GM18517 (cell line): ENCODE measurements around the gene GYPB.
"Not testable (repeated sequence)": the region's sequence is repeated elsewhere in the genome, so short reads cannot be mapped to it uniquely, and the experiment has no call there.

Source experiments
- ATAC-seq: cut with Tn5 transposase; IDR thresholded peaks from one replicate; pipeline ENCODE4 v1.9.1; 2021; ENCODE audit warnings: mild to moderate bottlenecking, moderate library complexity; ENCODE audit not compliant: unreplicated experiment

GYPB gene

DNA sequence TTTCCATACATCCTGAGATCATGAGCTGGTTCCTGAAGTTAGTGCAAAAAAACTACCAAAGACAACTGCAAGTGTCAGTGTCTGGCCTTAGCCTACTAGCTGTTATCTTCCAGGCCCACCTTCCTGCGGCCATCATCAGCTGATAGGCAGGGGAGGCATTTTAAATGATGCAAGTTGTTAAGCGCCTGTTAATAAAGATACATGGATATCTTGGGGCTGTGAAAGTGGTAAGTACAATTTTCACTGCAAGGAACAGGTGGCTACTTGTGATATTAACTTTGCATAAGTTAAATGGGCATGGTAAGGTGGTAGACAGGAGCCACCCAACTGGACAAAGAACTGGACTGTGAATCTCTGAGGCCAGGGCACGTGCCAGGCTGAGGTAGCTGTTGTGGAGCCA, at the start of gene GYPB:
Gene GYPB, minus strand, starts transcription at position 104 of the 400 bp plus-strand sequence. Its CDS starts 93 bp downstream, at position 11.
- not testable (repeated sequence) for ATAC-seq

DNA sequence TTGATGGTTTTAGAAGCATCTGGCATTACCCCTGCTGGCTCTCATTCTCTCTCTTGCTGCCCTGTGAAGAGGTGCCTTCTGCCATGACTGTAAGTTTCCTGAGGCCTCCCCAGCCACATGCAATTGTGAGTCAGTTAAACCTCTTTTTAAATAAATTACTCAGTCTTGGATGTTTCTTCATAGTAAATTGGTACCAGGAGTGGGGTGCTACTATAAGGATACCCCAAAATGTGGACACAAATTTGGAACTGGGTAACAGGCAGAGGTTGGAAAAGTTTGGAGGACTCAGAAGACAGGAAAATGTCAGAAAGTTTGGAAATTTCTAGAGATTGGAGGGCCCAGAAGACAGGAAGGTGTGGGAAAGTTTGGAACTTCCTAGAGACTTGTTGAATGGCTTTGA, 42.4 kb upstream of the GYPB start:
- ATAC-seq = not testable (repeated sequence)

DNA sequence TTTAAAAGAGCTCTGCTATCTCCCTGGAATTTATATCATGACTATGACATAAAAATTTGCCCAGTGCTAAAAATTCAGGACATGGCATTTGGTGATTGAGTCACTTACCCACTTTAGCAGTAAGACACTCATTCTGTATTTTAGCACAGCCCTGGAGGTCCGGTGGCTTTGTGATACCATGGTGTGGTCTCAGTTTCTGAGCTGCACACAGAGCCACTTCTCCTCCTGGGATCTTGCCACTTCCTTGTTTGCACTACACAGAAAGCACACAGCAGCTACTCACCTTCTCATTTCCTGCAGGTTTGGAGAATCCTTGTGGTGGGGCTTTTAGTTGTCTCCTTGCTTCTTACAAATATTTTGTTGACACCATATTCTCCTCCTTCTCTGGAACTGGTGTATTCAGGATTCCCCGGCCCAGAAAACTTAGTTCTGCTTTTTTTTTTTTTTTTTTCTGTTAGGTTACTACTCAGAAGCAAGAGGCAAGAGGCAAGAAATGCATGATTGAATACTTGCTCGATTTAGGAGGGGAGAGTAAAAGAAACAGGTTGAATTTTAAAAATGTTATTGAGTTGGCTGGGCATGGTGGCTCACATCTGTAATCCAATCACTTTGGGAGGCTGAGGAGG, 41.2 kb upstream of the GYPB start:
- ATAC-seq = not testable (repeated sequence)

DNA sequence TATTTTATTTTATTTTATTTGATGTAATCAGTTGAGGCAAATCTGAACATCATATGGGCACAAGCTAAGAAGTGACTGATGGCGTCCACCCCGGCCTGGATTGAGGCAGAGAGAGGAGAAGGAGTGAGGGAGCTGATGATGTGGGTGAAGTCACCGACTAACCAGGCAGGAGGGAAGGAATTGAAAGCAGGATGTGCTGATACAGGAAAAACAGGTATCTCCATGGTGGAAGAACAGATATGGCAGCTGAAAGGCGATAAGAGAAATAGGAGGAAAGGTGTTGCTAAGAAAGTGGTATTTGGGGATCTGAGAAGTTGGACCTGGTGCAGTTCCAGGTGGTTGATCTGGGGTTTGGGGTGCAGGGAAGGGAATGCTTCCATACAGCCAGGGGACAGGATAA, 37.6 kb upstream of the GYPB start:
- no peak for ATAC-seq

DNA sequence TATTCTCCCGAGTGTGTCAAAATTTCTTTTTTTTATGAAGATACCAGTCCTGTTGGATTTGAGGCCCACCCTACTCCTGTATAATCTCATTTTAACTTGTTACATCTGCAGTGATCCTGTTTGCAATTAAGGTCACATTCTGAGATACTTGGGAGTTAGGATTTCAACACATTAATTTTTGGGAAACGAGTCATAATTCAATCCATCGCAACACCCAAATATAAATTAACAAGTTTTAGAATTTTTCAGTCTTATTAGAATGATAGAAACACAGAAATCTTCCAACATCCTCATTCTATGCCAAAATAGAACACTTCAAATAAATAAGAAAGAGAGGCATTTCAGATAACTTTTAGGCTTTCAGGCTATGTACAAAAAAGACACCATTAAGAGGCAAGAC, 36.2 kb upstream of the GYPB start:
- not testable (repeated sequence) for ATAC-seq

DNA sequence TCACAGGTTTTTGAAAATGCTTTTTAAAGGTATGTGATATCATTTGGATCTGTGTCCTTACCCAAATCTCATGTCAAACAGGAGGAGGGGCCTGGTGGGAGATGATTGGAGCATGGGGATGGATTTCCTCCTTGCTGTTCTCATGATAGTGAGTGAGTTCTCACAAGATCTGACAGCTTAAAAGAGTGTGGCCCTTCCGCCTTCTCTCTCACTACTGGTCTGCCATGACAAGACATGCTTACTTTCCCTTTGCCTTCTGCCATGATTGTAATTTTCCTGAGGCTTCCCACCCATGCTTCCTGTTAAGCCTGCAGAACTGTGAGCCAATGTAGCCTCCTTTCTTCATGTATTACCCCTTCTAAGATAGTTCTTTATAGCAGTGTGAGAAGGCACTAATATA, 32.3 kb upstream of the GYPB start:
- not testable (repeated sequence) for ATAC-seq

DNA sequence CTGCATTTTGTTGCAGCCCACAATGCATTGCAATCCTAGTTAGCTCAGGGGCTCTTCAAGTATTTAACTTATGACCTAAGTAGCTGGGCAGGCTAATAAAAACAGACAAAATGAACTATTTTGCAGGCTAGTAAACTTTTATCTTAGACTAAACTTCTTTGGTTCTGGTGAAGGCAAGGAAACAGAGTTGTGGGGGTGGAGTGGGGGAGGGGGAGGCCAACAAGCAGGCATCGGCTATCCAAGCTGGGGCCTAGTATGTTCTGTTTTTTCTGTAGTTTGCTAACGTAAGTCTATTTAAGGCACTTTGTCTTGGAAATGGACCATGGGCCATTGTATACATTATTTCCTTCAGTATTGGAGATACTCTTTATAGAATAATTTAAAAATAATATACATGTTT, 31.5 kb upstream of the GYPB start:
- not testable (repeated sequence) for ATAC-seq

DNA sequence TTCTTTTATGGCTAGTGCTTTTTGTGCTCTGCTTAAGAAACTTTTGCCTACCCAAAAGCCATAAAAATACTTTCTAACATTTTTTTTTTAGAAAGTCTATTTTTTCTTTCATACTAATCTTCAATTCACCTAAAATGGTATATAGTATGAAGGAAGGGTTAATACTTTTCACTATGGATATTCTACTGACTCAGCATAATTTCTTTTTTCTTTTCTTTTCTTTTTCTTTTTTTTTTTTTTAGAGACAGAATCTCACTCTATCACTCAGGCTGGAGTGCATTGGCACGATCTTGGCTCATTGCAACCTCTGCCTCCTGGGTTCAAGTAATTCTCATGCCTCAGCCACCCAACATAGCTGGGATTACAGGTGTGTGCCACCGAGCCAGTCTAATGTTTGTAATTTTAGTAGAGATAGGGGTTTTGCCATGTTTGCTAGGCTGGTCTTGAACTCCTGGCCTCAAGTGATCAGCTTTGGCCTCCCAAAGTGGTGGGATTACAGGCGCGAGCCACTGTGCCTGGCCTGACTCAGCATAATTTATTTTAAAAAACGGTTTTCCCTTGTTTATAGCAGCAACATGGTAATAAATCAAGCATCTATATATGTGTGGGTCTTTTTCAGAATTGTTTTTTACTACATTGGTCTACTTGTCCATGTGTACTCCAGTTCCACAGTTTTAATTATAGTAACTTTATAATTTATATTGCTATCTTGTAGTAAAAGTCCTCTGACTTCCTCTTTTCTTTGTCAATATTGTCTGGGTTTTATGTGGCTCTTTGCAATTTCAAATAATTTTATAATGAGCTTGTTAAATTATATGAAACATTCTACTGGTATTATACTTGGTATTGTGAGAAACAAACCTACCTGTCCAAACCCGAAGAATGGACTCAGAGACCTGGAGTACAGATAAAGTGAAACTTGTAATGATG, 30.6 kb upstream of the GYPB start:
- ATAC-seq = not testable (repeated sequence)

DNA sequence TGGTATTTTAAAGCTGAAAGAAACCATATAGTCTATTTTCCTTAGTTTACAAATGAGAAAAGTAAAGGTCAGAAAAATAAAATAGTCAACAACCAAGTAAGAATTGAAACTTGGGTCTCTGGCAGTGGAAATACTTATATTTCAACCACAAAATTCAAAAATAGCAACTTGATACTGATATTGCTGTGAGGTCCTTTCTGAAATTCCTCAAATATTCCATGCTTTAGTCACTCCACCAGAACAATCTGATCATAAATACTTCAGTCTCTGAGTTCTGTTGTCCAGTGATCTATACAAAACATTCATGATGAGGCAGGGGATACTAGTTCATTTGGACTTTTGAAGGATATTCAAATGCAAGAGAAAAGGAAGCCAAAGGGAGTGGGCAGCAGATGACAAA, 25.8 kb upstream of the GYPB start:
- not testable (repeated sequence) for ATAC-seq

DNA sequence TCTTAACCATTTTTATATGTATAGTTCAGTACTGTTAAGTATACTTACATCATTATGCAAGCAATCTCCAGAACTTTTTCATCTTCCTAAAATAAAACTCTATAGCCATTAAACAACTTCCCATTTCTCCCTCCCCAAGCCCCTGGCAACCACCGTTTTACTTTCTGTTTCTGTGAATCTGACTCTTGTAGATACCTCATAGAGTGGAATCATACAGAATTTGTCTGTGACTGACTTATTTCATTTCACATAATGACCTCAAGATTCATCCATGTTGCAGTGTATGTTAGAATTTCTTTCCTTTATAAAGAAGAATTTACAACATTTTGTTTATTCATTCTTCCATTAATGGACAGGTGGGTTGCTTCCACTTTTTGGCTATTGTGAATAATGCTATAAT, 13.4 kb upstream of the GYPB start:
- not testable (repeated sequence) for ATAC-seq

DNA sequence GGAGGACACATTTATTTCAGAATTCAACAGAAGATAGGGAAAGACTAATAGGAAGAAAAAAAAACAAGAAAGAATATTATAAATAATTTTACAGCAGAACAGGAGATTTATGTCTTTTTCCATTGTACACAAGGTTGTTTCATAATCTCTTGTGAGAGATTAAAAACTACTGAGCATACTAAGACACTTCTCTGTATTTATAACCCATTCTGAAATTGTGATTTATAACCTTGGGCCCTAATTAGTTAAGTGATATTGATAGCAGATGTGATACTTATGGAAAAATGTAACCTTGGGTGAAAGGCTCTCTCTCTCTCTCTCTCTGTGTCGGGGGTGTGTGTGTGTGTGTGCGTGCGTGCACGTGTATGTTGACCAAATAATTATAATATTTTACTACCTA, 12.7 kb upstream of the GYPB start:
- ATAC-seq = not testable (repeated sequence)

DNA sequence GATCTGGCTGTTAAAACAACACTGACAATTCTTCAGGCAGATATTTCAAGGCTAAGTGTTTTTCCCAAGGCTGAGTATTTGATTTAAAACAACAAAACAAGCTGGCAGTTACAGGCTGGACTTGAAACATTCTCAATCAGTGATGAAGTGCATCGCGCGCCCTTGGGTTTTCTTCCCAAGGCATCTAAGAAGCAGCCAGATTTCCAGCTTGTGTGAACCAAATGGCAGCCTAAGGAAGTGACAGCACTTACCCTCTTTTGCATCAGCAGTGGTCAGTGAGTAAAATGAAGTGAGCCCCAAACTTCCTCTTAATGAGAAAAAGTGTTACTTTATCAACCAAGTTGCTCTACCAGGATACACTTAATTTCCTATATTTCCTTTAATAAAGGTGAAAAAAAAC, 12.2 kb upstream of the GYPB start:
- not testable (repeated sequence) for ATAC-seq

DNA sequence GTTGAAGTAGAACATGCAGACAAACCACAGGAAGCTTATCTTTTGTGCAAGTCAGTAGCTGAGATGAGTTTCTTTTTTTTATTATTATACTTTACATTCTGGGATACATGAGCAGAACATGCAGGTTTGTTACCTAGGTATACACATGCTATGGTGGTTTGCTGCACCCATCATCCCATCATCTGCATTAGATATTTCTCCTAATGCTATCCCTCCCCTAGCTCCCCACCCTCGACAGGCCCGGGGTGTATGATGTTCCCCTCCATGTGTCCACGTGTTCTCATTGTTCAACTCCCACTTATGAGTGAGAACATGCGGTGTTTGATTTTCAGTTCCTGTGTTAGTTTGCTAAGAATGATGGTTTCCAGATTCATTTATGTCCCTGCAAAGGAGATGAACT, 11.5 kb upstream of the GYPB start:
- not testable (repeated sequence) for ATAC-seq

DNA sequence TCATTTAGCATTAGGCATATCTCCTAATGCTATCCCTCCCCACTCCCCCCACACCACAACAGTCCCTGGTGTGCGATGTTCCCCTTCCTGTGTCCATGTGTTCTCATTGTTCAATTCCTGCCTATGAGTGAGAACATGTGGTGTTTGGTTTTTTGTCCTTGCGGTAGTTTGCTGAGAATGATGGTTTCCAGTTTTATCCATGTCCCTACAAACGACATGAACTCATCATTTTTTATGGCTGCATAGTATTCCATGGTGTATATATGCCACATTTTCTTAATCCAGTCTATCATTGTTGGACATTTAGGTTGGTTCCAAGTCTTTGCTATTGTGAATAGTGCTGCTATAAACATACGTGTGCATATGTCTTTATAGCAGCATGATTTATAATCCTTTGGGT, 7.5 kb upstream of the GYPB start:
- not testable (repeated sequence) for ATAC-seq

DNA sequence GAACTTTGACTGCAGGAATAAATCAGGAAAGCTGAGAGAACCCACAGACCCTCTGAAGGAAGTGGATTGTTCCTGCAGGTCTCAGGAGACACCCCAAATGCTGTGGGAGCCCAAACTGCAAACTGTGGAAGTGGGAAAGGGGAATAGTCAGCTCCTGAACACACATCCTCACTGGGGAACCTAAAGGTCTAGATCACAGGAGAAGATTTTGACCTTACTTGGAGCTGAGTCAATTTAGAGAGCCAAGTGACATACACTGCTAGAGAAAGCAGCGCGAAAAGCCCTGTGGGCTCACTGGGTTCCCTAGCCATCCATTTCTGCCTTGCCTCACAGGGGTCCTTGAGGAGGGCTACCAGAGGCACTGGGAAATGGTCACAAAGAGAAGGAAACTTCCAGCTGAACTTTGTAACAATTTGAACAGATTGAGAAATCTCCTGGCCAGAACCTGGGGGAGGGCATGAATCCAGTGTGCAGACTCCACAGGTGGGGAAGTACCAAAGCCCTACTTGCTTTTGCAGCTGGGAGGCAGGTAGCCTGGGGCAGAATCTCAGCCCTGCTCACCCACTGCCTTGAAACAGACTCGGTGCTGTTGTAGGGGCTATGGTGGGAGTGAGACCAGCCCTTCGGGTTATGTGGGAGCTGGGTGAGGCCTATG, 5.3 kb upstream of the GYPB start:
- ATAC-seq = not testable (repeated sequence)

DNA sequence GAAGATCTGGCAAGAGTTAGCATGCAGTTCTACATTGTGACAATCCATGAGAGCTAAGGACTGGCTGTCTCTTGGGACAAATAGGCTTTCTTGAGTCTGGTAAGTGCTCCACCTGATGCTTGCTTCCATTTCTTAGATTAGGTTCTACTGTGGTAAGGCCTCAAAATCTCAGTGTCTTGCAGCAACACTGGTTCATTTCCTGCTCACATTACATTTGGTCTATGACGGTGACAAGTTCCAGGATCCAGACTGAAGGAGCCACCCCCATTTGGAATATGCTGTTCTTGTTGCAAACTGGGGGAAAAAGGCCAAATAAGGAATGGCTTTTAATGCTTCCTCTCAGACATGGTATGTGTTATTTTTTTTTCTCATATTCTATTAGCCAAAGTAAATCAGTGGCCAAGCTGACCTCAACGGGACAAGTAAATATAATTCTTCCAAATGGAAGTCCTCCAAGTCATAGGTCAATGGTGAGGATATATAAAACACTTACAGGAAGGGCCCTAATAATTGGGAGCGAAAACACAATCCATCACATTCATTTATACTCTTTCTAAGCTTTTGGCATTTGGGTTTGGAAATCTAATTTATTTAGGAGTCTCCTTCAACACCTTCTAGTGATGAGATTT, 3.7 kb upstream of the GYPB start:
- not testable (repeated sequence) for ATAC-seq

DNA sequence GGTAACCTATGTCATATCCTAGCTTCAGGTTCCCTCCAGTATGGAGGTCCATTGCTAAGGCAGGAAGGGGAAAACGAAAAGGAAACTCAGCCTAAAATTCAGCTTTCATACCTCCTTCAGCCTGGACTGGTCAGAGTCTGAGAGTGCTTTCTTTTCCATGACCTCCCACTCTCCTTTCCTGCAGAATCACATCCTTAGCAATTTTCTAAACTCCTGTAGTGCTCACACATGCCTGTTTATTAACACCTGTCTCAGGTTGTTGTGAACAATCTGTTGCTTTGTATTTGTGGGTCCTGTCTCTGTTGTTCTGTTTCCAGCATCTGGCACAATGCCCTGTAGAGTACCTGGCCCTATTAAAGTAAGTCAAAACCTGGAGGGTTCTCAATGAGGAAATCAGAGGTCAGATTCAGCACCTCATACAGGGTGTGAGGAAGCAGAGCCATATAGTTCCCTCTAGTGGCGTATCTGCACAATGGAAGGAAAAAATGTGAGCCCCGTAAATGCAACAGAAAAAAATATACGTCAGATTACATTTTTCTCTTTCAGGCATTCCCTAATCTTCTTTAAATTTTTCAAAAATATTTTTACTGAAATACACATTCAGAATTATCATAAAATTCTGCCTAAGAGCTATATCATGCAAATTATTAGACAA, 2.3 kb upstream of the GYPB start:
- peak; percentile 80 for ATAC-seq

DNA sequence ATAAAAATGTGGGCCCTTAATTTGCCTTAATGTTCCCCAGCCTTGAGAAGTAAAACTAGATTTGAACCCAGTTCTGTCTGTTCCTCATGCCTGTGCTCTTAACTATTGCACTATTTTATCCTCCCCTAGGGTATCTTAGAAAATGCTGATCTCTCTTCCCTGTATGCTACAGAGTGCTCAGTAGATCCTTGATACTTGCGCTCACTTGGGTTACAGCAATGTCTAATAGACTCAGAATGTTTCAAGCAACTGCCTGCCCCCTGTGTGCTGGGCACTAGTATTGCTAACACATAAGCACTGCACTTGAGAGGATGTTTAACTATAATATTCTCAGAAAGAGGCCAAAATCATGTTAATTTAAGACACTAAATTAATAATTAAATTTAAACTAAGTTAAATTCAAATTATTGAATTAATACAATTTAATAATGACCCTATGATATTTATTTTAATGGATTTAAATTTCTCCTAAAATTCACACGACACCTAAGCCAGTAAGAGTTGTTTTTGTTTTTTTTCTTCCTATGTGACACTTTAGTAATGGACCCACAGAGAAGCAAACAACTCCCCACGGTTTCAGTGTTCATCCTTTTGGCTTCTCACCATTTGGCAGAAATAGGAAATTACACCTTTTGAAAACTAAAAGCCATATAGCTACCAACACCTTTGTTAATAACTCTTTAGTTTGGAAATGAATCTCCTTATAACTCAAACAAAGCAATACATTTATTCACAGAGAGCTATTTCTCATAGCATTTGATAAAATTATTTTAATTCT, 768 bp downstream of the GYPB start:
- ATAC-seq = not testable (repeated sequence)

DNA sequence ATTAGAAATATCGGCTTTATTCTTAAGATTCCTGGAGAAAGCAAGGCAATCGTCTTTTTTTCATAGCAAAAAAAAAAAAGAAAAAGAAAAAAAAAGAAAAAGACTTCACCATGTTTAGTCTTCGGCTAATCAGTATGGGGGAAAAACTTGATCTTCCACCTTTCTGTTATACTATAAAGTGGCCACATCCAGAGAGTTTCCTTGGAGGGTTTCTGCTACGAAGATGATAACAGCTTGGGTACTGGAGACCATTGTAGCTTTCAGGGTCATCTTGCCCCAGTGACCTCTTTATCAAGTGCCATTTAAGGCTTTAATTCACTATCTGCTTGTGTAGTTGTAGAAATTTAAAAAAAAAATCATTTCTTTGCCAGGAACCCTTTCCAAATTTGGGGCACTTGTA, 1.9 kb downstream of the GYPB start:
- ATAC-seq = not testable (repeated sequence)
